Kidney epithelial cell (primary cell): ENCODE results near the gene LYPD6. TPM values are rescaled to one million over a fixed set of nuclear protein-coding genes. Genes with fewer than 3 reads are reported as not detected.

Source experiments
- DNase-seq: peaks from one replicate; pipeline ENCODE4 v3.0.0-alpha.2; 2010; ENCODE audit warnings: low read depth
- H3K27me3 ChIP-seq: 2 replicates; pipeline ENCODE4 v1.6.0; 2011; ENCODE audit warnings: low read length; ENCODE audit not compliant: control insufficient read depth, insufficient read depth
- H3K36me3 ChIP-seq: 2 replicates; pipeline ENCODE4 v1.5.1; 2011; ENCODE audit warnings: low read length; ENCODE audit not compliant: control insufficient read depth, insufficient read depth
- H3K4me3 ChIP-seq: 2 replicates; pipeline ENCODE4 v1.5.1; 2011; ENCODE audit warnings: low read depth, mild to moderate bottlenecking, control low read depth, low read length
- total RNA-seq: library from RNA; depleted of rRNA; stranded (reverse); fragments of >200 nt; gene quantifications from 2 replicates; pipeline ENCODE4 v1.2.3, GENCODE V29; 2015
- TF ChIP-seq, protein P1 (sequence below): IDR thresholded peaks from 2 replicates; pipeline ENCODE4 v1.5.1; 2011; ENCODE audit warnings: mild to moderate bottlenecking, moderate library complexity, low read length, control low read depth, inconsistent platforms; ENCODE audit not compliant: insufficient read depth, poor library complexity, severe bottlenecking

Gene LYPD6
- total RNA-seq, 1 donor from 2014 or later, result 3.7 TPM

DNA sequence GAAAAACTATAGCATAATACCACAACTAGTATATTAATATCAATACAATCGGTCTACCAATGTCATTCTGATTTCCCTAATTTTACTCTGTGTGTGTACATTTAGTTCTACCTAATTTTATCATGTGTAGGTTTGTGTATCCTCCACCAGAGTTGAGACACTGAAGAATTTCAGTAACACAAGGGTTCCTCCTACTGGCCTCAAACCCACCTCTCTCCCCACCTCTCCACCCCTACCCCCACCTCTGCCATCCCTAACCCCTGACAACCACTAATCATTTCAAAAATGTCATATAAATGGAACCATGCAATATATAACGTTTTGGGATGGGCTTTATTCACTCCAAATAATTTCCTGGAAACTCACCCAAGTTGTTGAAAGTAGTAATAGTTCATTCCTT, 117.9 kb downstream of the LYPD6 start:
- no peak for DNase-seq
- H3K36me3 ChIP-seq, result no peaks in the 10 kb centered on the region
- TF ChIP-seq, protein P1, sequence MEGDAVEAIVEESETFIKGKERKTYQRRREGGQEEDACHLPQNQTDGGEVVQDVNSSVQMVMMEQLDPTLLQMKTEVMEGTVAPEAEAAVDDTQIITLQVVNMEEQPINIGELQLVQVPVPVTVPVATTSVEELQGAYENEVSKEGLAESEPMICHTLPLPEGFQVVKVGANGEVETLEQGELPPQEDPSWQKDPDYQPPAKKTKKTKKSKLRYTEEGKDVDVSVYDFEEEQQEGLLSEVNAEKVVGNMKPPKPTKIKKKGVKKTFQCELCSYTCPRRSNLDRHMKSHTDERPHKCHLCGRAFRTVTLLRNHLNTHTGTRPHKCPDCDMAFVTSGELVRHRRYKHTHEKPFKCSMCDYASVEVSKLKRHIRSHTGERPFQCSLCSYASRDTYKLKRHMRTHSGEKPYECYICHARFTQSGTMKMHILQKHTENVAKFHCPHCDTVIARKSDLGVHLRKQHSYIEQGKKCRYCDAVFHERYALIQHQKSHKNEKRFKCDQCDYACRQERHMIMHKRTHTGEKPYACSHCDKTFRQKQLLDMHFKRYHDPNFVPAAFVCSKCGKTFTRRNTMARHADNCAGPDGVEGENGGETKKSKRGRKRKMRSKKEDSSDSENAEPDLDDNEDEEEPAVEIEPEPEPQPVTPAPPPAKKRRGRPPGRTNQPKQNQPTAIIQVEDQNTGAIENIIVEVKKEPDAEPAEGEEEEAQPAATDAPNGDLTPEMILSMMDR, result no peak
- H3K27me3 ChIP-seq, result no peaks in the 10 kb centered on the region
- no peak overlapping the region for H3K4me3 ChIP-seq

DNA sequence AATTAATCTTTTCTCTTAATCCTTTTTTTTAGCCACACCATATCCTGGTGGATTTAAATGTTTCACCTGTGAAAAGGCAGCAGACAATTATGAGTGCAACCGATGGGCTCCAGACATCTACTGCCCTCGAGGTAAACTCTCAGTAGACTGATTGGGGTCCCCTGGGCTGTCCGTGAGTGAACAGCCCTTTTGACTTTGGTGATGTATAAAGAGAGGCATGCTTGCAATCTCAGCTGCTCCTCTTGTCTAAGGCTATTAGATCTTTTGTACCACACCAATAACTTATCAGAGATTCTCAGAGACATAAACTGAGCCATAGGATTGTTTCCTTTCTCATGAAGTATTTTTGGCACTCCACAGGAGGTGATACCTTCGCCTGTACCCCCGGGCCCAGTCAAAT, 118.6 kb downstream of the LYPD6 start:
- Histone ChIP-seq H3K4me3 (no peak overlapping the region), H3K27me3 (no peaks in the 10 kb centered on the region), H3K36me3 (no peaks in the 10 kb centered on the region)
- no peak for DNase-seq
- TF ChIP-seq, protein P1, result no peak

DNA sequence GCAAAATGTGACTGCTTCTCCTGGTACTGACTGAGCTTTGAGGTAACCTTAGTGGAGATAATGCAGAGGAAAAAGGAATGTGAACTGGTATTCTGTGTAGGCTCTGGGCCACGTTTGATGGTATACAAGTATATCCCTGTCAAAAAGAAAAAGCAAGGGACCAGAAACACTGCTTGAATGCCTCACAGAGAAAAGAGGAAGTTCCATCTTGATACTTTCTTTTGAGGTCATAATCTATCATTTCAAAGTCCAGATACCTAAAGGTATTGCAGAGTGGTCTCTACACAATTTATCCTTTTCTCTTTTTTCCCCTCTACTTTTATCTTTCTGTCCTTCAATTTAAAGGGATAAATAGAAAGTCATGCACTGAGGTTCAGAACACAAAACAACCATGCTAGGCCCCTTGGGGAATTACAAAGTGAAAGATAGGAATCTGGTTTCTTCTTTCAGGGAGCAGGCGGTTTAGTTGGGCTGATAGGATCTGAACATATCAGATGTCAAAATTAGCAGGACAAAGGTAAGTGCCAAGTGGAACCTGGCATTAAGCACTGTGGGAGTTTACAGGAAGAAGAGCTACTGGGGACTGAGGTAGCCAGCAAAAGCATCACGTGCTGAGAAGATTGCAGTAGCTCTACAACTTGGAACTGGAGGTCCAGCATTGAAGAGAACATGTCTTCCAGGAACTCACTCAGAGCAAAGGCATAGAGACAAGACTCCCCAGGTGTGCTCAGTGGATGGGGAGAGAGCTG, 121.2 kb downstream of the LYPD6 start:
- no peaks in the 10 kb centered on the region for H3K27me3 ChIP-seq
- no peak for DNase-seq
- H3K4me3 ChIP-seq, result no peak overlapping the region
- H3K36me3 ChIP-seq, result no peaks in the 10 kb centered on the region
- TF ChIP-seq, protein P1, result no peak

DNA sequence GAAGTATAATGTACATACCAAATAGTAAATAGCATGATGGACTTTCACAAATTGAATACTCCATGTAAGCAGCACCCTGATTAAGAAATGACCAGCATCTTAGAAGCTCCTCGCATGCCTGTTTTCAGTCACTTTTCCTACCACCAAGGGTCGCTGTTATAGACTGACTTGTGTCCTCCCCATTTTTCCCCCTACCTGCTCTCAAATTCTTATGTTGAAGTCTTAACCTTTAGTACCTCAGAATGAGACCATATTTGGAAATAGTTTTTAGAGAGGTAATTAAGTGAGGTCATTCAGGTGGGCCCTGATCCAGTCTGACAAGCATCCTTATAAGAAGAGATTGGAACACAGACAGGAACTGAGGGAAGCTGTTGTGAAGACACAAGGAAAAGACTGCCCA, 125.9 kb downstream of the LYPD6 start:
- Histone ChIP-seq H3K27me3 (no peaks in the 10 kb centered on the region), H3K4me3 (no peak overlapping the region), H3K36me3 (no peaks in the 10 kb centered on the region)
- TF ChIP-seq, protein P1, result no peak
- DNase-seq, result no peak

DNA sequence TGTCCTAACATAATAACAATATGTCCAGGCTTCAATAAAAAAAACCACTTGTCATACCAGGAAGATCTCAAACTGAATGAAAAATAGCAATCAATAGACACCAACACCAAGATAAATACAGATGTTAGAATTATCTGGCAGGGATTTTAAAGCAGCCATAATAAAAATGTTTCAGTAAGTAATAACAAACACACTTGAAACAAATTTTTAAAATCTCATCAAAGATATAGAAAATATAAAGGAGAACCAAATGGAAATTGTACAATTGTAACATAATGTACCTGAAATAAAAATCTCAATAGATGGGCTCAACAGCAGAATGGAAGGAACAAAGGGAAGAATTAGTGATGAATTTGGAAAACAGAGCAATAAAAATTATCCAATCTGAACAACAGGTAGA, 128.1 kb downstream of the LYPD6 start:
- no peak for DNase-seq
- H3K36me3 ChIP-seq, result no peaks in the 10 kb centered on the region
- H3K27me3 ChIP-seq, result no peaks in the 10 kb centered on the region
- no peak overlapping the region for H3K4me3 ChIP-seq
- TF ChIP-seq, protein P1, result no peak

DNA sequence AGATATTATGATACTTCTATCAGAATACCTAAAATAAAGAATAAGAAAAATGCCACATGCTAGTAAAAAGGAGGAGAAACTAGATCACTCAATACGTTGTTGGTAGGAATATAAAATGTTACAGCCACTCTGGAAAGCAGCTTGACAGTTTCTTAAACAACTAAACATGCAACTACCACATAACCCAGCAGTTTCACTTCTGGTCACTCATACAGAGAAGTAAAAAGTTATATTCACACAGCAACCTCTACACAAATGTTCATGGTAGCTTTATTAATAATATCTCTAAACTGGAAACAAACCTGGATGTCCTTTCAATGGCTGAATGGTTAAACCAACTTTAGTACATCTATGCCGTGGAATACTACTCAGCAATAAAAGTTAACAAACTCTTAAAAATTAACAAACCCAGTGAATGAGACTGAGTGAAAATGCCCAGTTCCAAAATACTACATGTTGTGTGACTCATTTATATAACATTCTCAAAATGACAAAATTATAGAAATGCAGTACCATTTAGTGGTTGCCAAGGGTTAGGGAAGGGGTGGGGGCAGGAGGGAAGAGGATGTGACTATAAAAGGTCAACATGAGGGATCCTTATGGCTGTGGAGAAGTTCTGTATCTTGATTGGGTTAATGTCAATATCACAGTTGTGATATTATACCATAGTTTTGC, 133.1 kb downstream of the LYPD6 start:
- Histone ChIP-seq H3K36me3 (no peaks in the 10 kb centered on the region), H3K27me3 (no peaks in the 10 kb centered on the region), H3K4me3 (no peak overlapping the region)
- no peak for DNase-seq
- TF ChIP-seq, protein P1, result no peak
